ENCODE results near the gene CD52. TPM values are rescaled to one million over a fixed set of nuclear protein-coding genes. Genes with fewer than 3 reads are reported as not detected.

The CD52 gene
- total RNA-seq, 2 donors from 2014 or later = 2.7 TPM; not detected in 1

DNA sequence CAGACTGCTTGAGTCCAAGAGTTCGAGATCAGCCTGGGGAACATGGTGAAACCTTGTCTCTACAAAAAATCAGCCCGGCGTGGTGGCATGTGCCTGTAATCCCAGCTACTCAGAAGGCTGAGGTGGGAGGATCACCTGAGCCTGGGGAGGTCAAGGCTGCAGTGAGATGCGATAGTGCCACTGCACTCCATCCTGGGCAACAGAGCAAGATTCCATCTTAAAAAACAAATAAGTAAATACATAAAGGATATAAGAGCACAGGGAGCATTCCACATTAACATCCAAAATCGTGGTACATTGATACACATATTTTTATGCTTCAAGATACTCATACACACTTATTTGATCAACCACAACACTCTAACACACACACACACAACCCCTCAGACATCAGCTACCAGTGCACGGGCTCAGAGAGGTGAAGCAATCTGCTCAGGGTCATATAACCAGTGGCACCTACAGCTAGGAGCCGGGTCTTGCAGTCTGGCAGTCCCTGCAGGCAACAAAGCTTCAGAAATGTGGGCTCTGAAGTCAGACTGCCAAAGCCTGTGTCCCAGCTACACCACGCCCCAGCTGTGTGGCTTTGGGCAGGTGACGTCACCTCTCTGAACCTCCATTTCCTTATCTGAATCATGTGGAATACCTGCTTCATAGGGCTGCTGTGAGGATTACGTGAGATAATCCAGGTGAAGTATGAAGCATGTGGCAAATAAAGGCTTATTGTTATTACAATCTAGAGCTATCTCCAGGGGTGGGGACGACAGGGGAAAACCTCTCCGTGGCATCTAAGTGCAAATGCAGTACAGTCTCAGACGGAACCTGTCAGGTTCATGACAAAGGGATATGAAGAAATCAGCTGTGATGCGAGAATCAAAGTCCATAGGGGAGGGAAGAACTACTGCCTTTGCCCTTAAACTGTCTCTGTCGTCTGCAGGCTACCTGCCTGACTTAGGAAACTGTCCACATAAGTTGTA is 40.9 kb downstream of the CD52 start:
- H3K4me1 ChIP-seq (ENCODE audit: control insufficient read depth in 1 of 2, low read depth in 2 of 2) = peaks cover 0 to 8% of the 10 kb centered on the region in 2 donors
- H3K27ac ChIP-seq = no peak overlapping the region
- DNase-seq (ENCODE audit: low spot score) = no peak
- no peak for ATAC-seq (ENCODE audit: insufficient number of reproducible peaks, low FRiP score, low read depth)
- no peak overlapping the region for H3K4me3 ChIP-seq
- TF ChIP-seq CTCF (IDR thresholded peaks at IDR 0.05) = no peak
- no peaks in the 10 kb centered on the region for H3K9me3 ChIP-seq
- H3K27me3 ChIP-seq (replicated peaks; ENCODE audit: insufficient read depth) = peaks cover 17% of the 10 kb centered on the region
- no peaks in the 10 kb centered on the region for H3K36me3 ChIP-seq

GRCh38 chr1:26359981-26360806 is 42.4 kb downstream of the CD52 start:
- peaks cover 17% of the 10 kb centered on the region for H3K27me3 ChIP-seq (replicated peaks; ENCODE audit: insufficient read depth)
- DNase-seq (ENCODE audit: low spot score) (no peak), ATAC-seq (ENCODE audit: insufficient number of reproducible peaks, low FRiP score, low read depth) (no peak)
- peak overlapping the region; percentile 56 for H3K4me3 ChIP-seq
- H3K27ac ChIP-seq = no peak overlapping the region
- TF ChIP-seq CTCF (IDR thresholded peaks at IDR 0.05) = no peak
- H3K36me3 ChIP-seq = no peaks in the 10 kb centered on the region
- peaks cover 0 to 8% of the 10 kb centered on the region in 2 donors for H3K4me1 ChIP-seq (ENCODE audit: control insufficient read depth in 1 of 2, low read depth in 2 of 2)
- H3K9me3 ChIP-seq = no peaks in the 10 kb centered on the region

DNA sequence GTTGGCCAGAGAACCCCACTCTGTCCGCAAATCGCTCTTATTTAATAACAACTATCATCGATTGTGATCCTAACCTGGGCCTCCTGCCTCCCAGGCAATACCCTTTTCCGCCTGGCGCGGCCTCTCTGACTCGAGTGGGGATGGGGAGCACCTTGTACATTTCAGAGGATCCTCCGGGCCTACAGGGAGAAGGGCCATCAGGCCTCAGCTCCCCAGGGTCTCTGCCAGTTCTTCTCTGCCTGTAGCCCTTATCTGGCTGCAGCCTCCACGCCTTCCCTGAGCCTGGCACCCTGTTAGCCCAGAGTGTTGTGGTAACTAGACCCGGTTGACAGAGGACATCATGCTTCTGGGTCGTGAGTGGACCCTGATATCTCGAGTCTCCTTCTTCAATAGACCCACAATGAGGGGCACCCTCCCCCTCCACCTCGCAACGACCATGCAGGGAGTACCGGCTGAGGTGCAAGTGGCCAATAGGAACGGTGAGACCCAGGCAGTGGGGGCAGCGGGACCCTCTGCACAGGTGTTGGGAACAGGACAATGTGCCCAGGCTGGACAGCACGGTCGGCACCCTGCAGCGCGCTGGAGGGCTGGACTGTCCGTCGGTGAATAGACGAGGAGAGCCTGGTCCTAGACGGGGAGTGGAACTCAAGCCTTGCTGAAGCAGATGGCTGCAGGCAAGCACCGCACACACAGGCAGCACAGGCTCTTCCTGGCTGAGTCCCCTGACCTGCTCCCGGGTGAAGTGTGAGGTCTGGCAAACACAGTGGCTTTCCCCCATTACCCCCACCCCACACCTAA is 43.2 kb downstream of the CD52 start:
- Histone ChIP-seq H3K4me1 (ENCODE audit: control insufficient read depth in 1 of 2, low read depth in 2 of 2) (peaks cover 0 to 8% of the 10 kb centered on the region in 2 donors), H3K27me3 (replicated peaks; ENCODE audit: insufficient read depth) (peaks cover 17% of the 10 kb centered on the region), H3K27ac (no peak overlapping the region), H3K4me3 (peak overlapping the region; percentile 56), H3K9me3 (no peaks in the 10 kb centered on the region), H3K36me3 (no peaks in the 10 kb centered on the region)
- peak; percentile 14 for ATAC-seq (ENCODE audit: insufficient number of reproducible peaks, low FRiP score, low read depth)
- no peak for TF ChIP-seq CTCF (IDR thresholded peaks at IDR 0.05)
- DNase-seq (ENCODE audit: low spot score) = no peak

DNA sequence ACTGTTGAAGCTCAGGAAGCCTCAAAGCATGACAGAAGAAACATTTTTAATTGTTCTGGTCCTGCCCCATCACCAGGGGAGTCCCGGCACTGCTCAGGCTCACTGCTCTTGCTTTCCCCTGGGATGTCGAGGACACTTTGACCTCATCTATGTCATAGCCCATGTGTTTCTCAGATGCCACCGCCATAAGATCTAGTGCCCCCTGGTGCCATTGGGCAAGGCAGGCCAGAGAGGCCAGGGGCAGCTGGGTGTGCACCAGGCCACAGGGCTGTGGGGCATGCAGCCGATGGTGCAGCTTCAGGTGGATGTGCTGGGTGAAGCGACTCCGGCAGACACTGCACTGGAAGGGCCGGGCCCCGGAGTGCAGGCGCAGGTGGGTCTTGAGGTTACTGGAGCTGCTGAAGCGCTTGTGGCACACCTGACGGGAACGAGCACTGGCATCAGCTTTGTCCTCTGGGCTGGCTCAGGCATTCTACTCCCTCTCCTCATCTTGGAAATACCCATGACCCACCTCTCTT is 43.9 kb downstream of the CD52 start:
- ATAC-seq (ENCODE audit: insufficient number of reproducible peaks, low FRiP score, low read depth) = no peak
- H3K4me3 ChIP-seq = no peak overlapping the region
- peaks cover 17% of the 10 kb centered on the region for H3K27me3 ChIP-seq (replicated peaks; ENCODE audit: insufficient read depth)
- TF ChIP-seq CTCF (IDR thresholded peaks at IDR 0.05) = no peak
- no peaks in the 10 kb centered on the region for H3K36me3 ChIP-seq
- H3K4me1 ChIP-seq (ENCODE audit: control insufficient read depth in 1 of 2, low read depth in 2 of 2) = peaks cover 0 to 8% of the 10 kb centered on the region in 2 donors
- no peaks in the 10 kb centered on the region for H3K9me3 ChIP-seq
- no peak for DNase-seq (ENCODE audit: low spot score)
- no peak overlapping the region for H3K27ac ChIP-seq

Measured in thoracic aorta (tissue), 2 donors.